ENCODE measurements around the gene TSSK2. TPM values are rescaled to one million over a fixed set of nuclear protein-coding genes. Genes with fewer than 3 reads are reported as not detected.

Gene TSSK2
- polyA plus RNA-seq, 1 donor from 2014 or later: not detected

DNA sequence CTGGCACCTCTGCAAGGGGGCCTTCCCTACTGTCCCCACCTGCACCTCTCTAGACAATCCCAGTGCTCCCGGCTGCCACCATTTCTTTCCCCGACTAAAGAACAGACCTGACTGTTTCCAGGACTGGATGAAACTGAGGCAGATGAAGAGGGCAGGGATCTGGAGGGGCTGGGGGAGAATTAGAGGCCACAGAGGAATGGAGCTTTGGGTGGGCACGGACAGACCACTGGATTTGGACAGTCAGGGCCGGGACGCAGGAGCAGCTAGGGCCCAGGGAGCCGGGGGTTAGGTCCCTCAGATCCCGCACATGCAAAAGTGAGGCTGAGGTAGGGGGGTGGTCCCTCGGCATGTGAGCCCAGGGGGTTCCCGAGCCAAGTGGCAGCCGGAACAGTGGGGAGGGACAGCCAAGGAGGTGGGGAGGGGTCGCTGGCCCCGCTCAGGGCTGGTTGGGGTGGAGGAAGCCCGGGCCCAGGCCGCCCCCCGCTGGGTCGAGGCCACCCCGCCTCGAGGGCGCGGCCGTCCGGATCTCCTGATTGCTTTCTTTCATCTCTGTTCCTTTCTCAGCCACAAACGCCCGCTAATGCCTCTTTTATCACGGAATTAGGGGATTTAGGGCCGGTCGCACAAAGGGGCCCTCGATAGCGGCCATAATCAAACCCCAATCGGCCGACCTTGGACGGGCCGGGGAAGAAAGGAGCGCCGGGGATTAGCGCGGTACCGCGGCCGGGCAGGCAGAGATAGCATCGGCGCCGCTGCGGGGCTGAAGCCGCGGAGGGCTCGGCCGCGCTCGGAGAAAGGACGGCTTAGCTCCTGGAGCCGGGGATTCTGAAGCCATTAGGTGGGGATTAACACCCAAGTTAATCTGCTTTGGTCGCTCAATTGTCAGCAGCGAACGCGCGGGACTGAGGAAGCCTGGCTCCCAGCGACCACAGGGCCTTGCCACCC is 38.2 kb downstream of the TSSK2 start:
- Histone ChIP-seq H3K9me3 (ENCODE audit: low read length) (no peaks in the 10 kb centered on the region), H4K20me1 (ENCODE audit: insufficient read depth) (no peaks in the 10 kb centered on the region), H3K36me3 (ENCODE audit: insufficient read depth, low read length) (no peaks in the 10 kb centered on the region), H3K27me3 (ENCODE audit: insufficient read depth, low read depth, low read length) (peaks cover 38% of the 10 kb centered on the region), H3K9ac (ENCODE audit: low read length) (no peak overlapping the region), H3K79me2 (replicated peaks; ENCODE audit: insufficient read depth, low read length) (peaks cover 13% of the 10 kb centered on the region), H3K4me2 (ENCODE audit: low read length) (no peak overlapping the region), H3K9me2 (ENCODE audit: insufficient read depth, low read length) (no peaks in the 10 kb centered on the region), H3F3A (ENCODE audit: insufficient read depth, low read length, poor library complexity, severe bottlenecking) (no peaks in the 10 kb centered on the region), H3K27ac (ENCODE audit: low read length) (no peak overlapping the region), H3K4me3 (ENCODE audit: low read length) (no peak overlapping the region), H2AFZ (ENCODE audit: low read depth, low read length) (no peak overlapping the region)
- TF ChIP-seq, protein P1, sequence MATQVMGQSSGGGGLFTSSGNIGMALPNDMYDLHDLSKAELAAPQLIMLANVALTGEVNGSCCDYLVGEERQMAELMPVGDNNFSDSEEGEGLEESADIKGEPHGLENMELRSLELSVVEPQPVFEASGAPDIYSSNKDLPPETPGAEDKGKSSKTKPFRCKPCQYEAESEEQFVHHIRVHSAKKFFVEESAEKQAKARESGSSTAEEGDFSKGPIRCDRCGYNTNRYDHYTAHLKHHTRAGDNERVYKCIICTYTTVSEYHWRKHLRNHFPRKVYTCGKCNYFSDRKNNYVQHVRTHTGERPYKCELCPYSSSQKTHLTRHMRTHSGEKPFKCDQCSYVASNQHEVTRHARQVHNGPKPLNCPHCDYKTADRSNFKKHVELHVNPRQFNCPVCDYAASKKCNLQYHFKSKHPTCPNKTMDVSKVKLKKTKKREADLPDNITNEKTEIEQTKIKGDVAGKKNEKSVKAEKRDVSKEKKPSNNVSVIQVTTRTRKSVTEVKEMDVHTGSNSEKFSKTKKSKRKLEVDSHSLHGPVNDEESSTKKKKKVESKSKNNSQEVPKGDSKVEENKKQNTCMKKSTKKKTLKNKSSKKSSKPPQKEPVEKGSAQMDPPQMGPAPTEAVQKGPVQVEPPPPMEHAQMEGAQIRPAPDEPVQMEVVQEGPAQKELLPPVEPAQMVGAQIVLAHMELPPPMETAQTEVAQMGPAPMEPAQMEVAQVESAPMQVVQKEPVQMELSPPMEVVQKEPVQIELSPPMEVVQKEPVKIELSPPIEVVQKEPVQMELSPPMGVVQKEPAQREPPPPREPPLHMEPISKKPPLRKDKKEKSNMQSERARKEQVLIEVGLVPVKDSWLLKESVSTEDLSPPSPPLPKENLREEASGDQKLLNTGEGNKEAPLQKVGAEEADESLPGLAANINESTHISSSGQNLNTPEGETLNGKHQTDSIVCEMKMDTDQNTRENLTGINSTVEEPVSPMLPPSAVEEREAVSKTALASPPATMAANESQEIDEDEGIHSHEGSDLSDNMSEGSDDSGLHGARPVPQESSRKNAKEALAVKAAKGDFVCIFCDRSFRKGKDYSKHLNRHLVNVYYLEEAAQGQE (IDR thresholded peaks at IDR 0.05; ENCODE audit: borderline replicate concordance): no peak
- TF ChIP-seq EZH2 (IDR thresholded peaks at IDR 0.05; ENCODE audit: borderline replicate concordance, insufficient read depth, low read length, poor library complexity, severe bottlenecking) (peak; percentile 60), TAF1 (IDR thresholded peaks at IDR 0.05; ENCODE audit: low read depth) (no peak)

DNA sequence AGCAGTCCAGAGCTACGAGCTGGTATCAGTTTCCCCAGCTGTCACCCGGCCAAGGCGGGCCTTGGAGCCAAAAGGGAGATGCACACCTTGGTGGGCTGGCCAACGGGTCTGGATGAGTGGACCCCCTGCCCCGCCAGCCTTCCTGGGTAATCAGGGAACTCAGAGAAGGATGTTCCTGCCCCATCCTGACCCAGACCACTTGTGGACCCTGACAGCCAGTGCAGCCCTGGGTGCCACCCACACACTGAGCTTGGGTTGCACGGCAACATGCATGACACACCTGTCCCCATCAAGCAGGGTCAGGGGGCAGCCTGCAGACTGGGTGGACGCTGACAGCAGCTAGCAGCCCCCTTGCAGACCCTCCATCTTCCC is 38.8 kb downstream of the TSSK2 start:
- peaks cover 38% of the 10 kb centered on the region for H3K27me3 ChIP-seq (ENCODE audit: insufficient read depth, low read depth, low read length)
- H3K9me2 ChIP-seq (ENCODE audit: insufficient read depth, low read length): no peaks in the 10 kb centered on the region
- H3K79me2 ChIP-seq (replicated peaks; ENCODE audit: insufficient read depth, low read length): peaks cover 13% of the 10 kb centered on the region
- no peak overlapping the region for H3K9ac ChIP-seq (ENCODE audit: low read length)
- H3K4me2 ChIP-seq (ENCODE audit: low read length): no peak overlapping the region
- TF ChIP-seq RAD21 (conservative IDR thresholded peaks at IDR 0.05) (no peak), SMC3 (conservative IDR thresholded peaks at IDR 0.05; ENCODE audit: poor library complexity) (no peak), EZH2 (IDR thresholded peaks at IDR 0.05; ENCODE audit: borderline replicate concordance, insufficient read depth, low read length, poor library complexity, severe bottlenecking) (no peak), TAF1 (IDR thresholded peaks at IDR 0.05; ENCODE audit: low read depth) (no peak), POLR2AphosphoS5 (IDR thresholded peaks at IDR 0.05) (no peak), MXI1 (conservative IDR thresholded peaks at IDR 0.05; ENCODE audit: poor library complexity, severe bottlenecking) (no peak), EP300 (conservative IDR thresholded peaks at IDR 0.05; ENCODE audit: poor library complexity, severe bottlenecking) (no peak)
- TF ChIP-seq, protein P2, sequence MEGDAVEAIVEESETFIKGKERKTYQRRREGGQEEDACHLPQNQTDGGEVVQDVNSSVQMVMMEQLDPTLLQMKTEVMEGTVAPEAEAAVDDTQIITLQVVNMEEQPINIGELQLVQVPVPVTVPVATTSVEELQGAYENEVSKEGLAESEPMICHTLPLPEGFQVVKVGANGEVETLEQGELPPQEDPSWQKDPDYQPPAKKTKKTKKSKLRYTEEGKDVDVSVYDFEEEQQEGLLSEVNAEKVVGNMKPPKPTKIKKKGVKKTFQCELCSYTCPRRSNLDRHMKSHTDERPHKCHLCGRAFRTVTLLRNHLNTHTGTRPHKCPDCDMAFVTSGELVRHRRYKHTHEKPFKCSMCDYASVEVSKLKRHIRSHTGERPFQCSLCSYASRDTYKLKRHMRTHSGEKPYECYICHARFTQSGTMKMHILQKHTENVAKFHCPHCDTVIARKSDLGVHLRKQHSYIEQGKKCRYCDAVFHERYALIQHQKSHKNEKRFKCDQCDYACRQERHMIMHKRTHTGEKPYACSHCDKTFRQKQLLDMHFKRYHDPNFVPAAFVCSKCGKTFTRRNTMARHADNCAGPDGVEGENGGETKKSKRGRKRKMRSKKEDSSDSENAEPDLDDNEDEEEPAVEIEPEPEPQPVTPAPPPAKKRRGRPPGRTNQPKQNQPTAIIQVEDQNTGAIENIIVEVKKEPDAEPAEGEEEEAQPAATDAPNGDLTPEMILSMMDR (IDR thresholded peaks at IDR 0.05; ENCODE audit: poor library complexity, severe bottlenecking): no peak
- TF ChIP-seq, protein P1 (IDR thresholded peaks at IDR 0.05; ENCODE audit: borderline replicate concordance): no peak
- no peaks in the 10 kb centered on the region for H4K20me1 ChIP-seq (ENCODE audit: insufficient read depth)
- no peak overlapping the region for H3K27ac ChIP-seq (ENCODE audit: low read length)
- no peaks in the 10 kb centered on the region for H3K9me3 ChIP-seq (ENCODE audit: low read length)
- no peaks in the 10 kb centered on the region for H3K36me3 ChIP-seq (ENCODE audit: insufficient read depth, low read length)
- no peaks in the 10 kb centered on the region for H3F3A ChIP-seq (ENCODE audit: insufficient read depth, low read length, poor library complexity, severe bottlenecking)
- no peak overlapping the region for H3K4me3 ChIP-seq (ENCODE audit: low read length)
- no peak overlapping the region for H2AFZ ChIP-seq (ENCODE audit: low read depth, low read length)

Data from neural cell (in vitro differentiated cells).